ENCODE measurements around the gene RNF223. TPM values are rescaled to one million over a fixed set of nuclear protein-coding genes. Genes with fewer than 3 reads are reported as not detected.
"Not testable (repeated sequence)": the region's sequence is repeated elsewhere in the genome, so short reads cannot be mapped to it uniquely, and the experiment has no call there.

The RNF223 gene
- total RNA-seq, 1 donor from 2014 or later, result not detected

- no peak for DNase-seq
Measured at GRCh38 chr1:1071486-1072298, 2.4 kb downstream of the RNF223 start.

GRCh38 chr1:1069711-1070676 is 4.1 kb downstream of the RNF223 start:
- no peak for DNase-seq

- peak; percentile 52 for DNase-seq
Measured at GRCh38 chr1:1069056-1069710, 4.9 kb downstream of the RNF223 start.

- DNase-seq, result no peak
Measured at GRCh38 chr1:1068517-1069055, 5.5 kb downstream of the RNF223 start.

GRCh38 chr1:1067860-1068516 is 6.1 kb downstream of the RNF223 start:
- DNase-seq, result no peak

- DNase-seq, result no peak
Measured at GRCh38 chr1:1067284-1067859, 6.7 kb downstream of the RNF223 start.

GRCh38 chr1:1066403-1067283 is 7.5 kb downstream of the RNF223 start:
- DNase-seq, result no peak

- not testable (repeated sequence) for DNase-seq
Measured at GRCh38 chr1:1065940-1066304, 8.2 kb downstream of the RNF223 start.

- no peak for DNase-seq
Measured at GRCh38 chr1:1065265-1065939, 8.7 kb downstream of the RNF223 start.

- DNase-seq, result peak; percentile 85
Measured at GRCh38 chr1:1063945-1064831, 9.9 kb downstream of the RNF223 start.

- DNase-seq, result no peak
Measured at GRCh38 chr1:1063261-1063944, 10.7 kb downstream of the RNF223 start.

- no peak for DNase-seq
Measured at GRCh38 chr1:1062348-1063163, 11.6 kb downstream of the RNF223 start.

- DNase-seq, result no peak
Measured at GRCh38 chr1:1061682-1062345, 12.3 kb downstream of the RNF223 start.

GRCh38 chr1:1060281-1061000 is 13.7 kb downstream of the RNF223 start:
- DNase-seq, result no peak

GRCh38 chr1:1059494-1060280 is 14.4 kb downstream of the RNF223 start:
- DNase-seq, result peak; percentile 69
